C4-2B (cell line): ENCODE measurements around the gene ADAT1.

ENCODE experiments used
- CTCF ChIP-seq: fragments of 450-650 bp; conservative IDR thresholded peaks from 2 replicates; pipeline ENCODE4 v1.5.1; 2017; ENCODE audit warnings: mild to moderate bottlenecking
- ZFX ChIP-seq: fragments of 450-650 bp; IDR thresholded peaks from 2 replicates; pipeline ENCODE4 v1.6.1; 2017

DNA sequence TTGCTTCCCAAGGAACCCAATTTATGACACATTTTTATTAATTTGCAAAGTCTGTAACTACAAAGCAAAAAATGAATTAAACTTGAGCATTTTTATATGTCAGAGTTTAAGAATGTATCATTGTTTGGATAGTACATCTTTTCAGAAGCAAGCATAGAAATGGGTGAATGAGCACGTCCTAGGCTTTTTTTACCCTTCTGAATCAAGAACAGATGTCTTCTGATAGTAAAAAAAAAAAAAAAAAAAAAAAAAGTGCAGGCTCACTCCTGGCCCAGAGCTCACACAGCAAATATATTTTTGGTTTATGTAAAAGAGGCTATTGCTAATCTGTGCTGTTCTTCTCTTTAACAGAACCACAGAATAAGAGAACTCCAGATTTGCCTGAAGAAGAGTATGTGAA, 30.8 kb upstream of the ADAT1 start:
- TF ChIP-seq CTCF (no peak), ZFX (no peak)
